Stimulated activated CD4-positive, alpha-beta T cell treated with anti-CD3 and anti-CD28 coated beads, Interleukin-4, amount 100 ng/mL, for 4 hours (primary cell): ENCODE results near the gene NPM1.

Source experiments
- DNase-seq, 2 experiments: peaks; one replicate each; pipeline ENCODE4 v3.0.0-alpha.2; 2020

The NPM1 gene

GRCh38 chr5:171431251-171431777 lies 43.7 kb downstream of the NPM1 start:
- DNase-seq: no peak

GRCh38 chr5:171432076-171432475 lies 44.4 kb downstream of the NPM1 start:
- DNase-seq: no peak

GRCh38 chr5:171432583-171433351 lies 45.1 kb downstream of the NPM1 start:
- no peak for DNase-seq

GRCh38 chr5:171433352-171433698 lies 45.7 kb downstream of the NPM1 start:
- DNase-seq: no peak

GRCh38 chr5:171433982-171434676 lies 46.5 kb downstream of the NPM1 start:
- no peak for DNase-seq

- no peak for DNase-seq
Measured at GRCh38 chr5:171434874-171435273, 47.2 kb downstream of the NPM1 start.

- no peak for DNase-seq
Measured at GRCh38 chr5:171435908-171436307, 48.3 kb downstream of the NPM1 start.

- no peak for DNase-seq
Measured at GRCh38 chr5:171436804-171437285, 49.2 kb downstream of the NPM1 start.

- no peak for DNase-seq
Measured at GRCh38 chr5:171437286-171437821, 49.7 kb downstream of the NPM1 start.

GRCh38 chr5:171438738-171439137 lies 51.1 kb downstream of the NPM1 start:
- no peak for DNase-seq

GRCh38 chr5:171441246-171441791 lies 53.7 kb downstream of the NPM1 start:
- no peak for DNase-seq

GRCh38 chr5:171442287-171443042 lies 54.8 kb downstream of the NPM1 start:
- DNase-seq: no peak

- no peak for DNase-seq
Measured at GRCh38 chr5:171444582-171444981, 56.9 kb downstream of the NPM1 start.

- DNase-seq: no peak
Measured at GRCh38 chr5:171445644-171446516, 58.2 kb downstream of the NPM1 start.

GRCh38 chr5:171447226-171447625 lies 59.6 kb downstream of the NPM1 start:
- DNase-seq: no peak

GRCh38 chr5:171449426-171449825 lies 61.8 kb downstream of the NPM1 start:
- DNase-seq: no peak

- DNase-seq: peak; percentile 6 to 26
Measured at GRCh38 chr5:171450423-171451331, 63.0 kb downstream of the NPM1 start.

GRCh38 chr5:171451421-171451820 lies 63.8 kb downstream of the NPM1 start:
- DNase-seq: no peak

GRCh38 chr5:171453056-171453725 lies 65.5 kb downstream of the NPM1 start:
- no peak for DNase-seq

GRCh38 chr5:171453988-171454387 lies 66.3 kb downstream of the NPM1 start:
- no peak for DNase-seq
